SK-N-SH (cell line): ENCODE measurements around the gene MAST2.

Source experiments
- ELF1 ChIP-seq: IDR thresholded peaks from 2 replicates; pipeline ENCODE4 v1.4.0; 2012
- EZH2phosphoT487 ChIP-seq: fragments of 200-600 bp; sonication (generic); IDR thresholded peaks from 2 replicates; pipeline ENCODE4 v1.6.1; 2017; ENCODE audit warnings: low read depth, mixed run types, mild to moderate bottlenecking, antibody characterized with exemption, moderate library complexity, borderline replicate concordance
- GABPA ChIP-seq: IDR thresholded peaks from 2 replicates; pipeline ENCODE4 v1.4.0; 2012; ENCODE audit warnings: low read depth, mild to moderate bottlenecking
- JUND ChIP-seq: IDR thresholded peaks from 2 replicates; pipeline ENCODE4 v1.4.0; 2012
- MAX ChIP-seq: IDR thresholded peaks from 2 replicates; pipeline ENCODE4 v1.4.0; 2012; ENCODE audit warnings: low read depth
- MXI1 ChIP-seq: IDR thresholded peaks from 2 replicates; pipeline ENCODE4 v1.6.1; 2012; ENCODE audit warnings: mild to moderate bottlenecking, low read depth, low read length, improper control_type of control experiment
- NFIC ChIP-seq: IDR thresholded peaks from 2 replicates; pipeline ENCODE4 v1.4.0; 2012; ENCODE audit warnings: borderline replicate concordance
- POLR2AphosphoS5 ChIP-seq: IDR thresholded peaks from 2 replicates; pipeline ENCODE4 v1.6.1; 2012; ENCODE audit warnings: low read depth, low read length
- RAD21 ChIP-seq: IDR thresholded peaks from 2 replicates; pipeline ENCODE4 v1.6.1; 2012; ENCODE audit warnings: mild to moderate bottlenecking, low read length
- TAF1 ChIP-seq: IDR thresholded peaks from 2 replicates; pipeline ENCODE4 v1.6.1; 2012; ENCODE audit warnings: low read depth, mild to moderate bottlenecking, low read length, moderate library complexity, borderline replicate concordance
- USF2 ChIP-seq: fragments of 150-350 bp; IDR thresholded peaks from 2 replicates; pipeline ENCODE4 v1.6.1; 2017; ENCODE audit warnings: antibody characterized with exemption, low read length, low read depth, borderline replicate concordance
- TF ChIP-seq, protein P1 (sequence below): fragments of 200-600 bp; sonication (generic); IDR thresholded peaks from 2 replicates; pipeline ENCODE4 v1.6.1; 2017; ENCODE audit warnings: antibody characterized with exemption, mild to moderate bottlenecking, moderate library complexity
- TF ChIP-seq, protein P2 (sequence below): fragments of 150-350 bp; IDR thresholded peaks from 2 replicates; pipeline ENCODE4 v1.6.1; 2016; ENCODE audit warnings: mild to moderate bottlenecking, low read depth, low read length
- TF ChIP-seq, protein P3 (sequence below): IDR thresholded peaks from 2 replicates; pipeline ENCODE4 v1.6.1; 2012; ENCODE audit warnings: mild to moderate bottlenecking, low read depth, low read length, moderate library complexity

DNA sequence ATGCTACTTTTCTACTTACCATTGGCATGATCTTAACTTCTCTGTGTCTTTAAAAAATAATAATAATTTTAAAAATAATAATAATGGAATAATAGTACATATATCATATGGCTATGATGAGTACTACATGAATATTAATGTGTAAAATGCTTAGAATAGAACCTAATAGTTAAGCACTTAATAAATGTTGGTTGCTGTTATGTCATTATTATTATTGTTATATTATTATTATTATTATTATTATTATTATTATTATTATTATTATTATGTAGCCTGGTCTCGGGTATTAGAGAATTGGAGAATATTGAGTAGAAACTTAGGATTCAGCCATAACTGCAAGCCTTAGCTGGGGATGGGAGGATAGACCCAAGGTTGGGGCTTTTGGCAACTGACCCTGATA is 108.2 kb downstream of the MAST2 start:
- TF ChIP-seq JUND (no peak), GABPA (no peak), USF2 (no peak), EZH2phosphoT487 (no peak), POLR2AphosphoS5 (no peak), ELF1 (no peak), MXI1 (no peak), MAX (no peak), NFIC (no peak), TAF1 (no peak), RAD21 (no peak)
- TF ChIP-seq, protein P1, sequence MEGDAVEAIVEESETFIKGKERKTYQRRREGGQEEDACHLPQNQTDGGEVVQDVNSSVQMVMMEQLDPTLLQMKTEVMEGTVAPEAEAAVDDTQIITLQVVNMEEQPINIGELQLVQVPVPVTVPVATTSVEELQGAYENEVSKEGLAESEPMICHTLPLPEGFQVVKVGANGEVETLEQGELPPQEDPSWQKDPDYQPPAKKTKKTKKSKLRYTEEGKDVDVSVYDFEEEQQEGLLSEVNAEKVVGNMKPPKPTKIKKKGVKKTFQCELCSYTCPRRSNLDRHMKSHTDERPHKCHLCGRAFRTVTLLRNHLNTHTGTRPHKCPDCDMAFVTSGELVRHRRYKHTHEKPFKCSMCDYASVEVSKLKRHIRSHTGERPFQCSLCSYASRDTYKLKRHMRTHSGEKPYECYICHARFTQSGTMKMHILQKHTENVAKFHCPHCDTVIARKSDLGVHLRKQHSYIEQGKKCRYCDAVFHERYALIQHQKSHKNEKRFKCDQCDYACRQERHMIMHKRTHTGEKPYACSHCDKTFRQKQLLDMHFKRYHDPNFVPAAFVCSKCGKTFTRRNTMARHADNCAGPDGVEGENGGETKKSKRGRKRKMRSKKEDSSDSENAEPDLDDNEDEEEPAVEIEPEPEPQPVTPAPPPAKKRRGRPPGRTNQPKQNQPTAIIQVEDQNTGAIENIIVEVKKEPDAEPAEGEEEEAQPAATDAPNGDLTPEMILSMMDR, result no peak
- TF ChIP-seq, protein P2, sequence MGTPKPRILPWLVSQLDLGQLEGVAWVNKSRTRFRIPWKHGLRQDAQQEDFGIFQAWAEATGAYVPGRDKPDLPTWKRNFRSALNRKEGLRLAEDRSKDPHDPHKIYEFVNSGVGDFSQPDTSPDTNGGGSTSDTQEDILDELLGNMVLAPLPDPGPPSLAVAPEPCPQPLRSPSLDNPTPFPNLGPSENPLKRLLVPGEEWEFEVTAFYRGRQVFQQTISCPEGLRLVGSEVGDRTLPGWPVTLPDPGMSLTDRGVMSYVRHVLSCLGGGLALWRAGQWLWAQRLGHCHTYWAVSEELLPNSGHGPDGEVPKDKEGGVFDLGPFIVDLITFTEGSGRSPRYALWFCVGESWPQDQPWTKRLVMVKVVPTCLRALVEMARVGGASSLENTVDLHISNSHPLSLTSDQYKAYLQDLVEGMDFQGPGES, result no peak
- TF ChIP-seq, protein P3, sequence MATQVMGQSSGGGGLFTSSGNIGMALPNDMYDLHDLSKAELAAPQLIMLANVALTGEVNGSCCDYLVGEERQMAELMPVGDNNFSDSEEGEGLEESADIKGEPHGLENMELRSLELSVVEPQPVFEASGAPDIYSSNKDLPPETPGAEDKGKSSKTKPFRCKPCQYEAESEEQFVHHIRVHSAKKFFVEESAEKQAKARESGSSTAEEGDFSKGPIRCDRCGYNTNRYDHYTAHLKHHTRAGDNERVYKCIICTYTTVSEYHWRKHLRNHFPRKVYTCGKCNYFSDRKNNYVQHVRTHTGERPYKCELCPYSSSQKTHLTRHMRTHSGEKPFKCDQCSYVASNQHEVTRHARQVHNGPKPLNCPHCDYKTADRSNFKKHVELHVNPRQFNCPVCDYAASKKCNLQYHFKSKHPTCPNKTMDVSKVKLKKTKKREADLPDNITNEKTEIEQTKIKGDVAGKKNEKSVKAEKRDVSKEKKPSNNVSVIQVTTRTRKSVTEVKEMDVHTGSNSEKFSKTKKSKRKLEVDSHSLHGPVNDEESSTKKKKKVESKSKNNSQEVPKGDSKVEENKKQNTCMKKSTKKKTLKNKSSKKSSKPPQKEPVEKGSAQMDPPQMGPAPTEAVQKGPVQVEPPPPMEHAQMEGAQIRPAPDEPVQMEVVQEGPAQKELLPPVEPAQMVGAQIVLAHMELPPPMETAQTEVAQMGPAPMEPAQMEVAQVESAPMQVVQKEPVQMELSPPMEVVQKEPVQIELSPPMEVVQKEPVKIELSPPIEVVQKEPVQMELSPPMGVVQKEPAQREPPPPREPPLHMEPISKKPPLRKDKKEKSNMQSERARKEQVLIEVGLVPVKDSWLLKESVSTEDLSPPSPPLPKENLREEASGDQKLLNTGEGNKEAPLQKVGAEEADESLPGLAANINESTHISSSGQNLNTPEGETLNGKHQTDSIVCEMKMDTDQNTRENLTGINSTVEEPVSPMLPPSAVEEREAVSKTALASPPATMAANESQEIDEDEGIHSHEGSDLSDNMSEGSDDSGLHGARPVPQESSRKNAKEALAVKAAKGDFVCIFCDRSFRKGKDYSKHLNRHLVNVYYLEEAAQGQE, result no peak
